K562 treated with DMSO at 1 percent for 24 hours (cell line): Measurements from ENCODE around the gene RGS7. TPM values are rescaled to one million over a fixed set of nuclear protein-coding genes. Genes with fewer than 3 reads are reported as not detected.

Source experiments
- total RNA-seq: library from RNA; unstranded; fragments of 300-600 nt; gene quantifications from 2 replicates; pipeline ENCODE4 v1.2.3, GENCODE V29; 2022; ENCODE audit warnings: low read depth; ENCODE audit not compliant: insufficient read depth

Gene RGS7
- not detected in 2 replicates for total RNA-seq

DNA sequence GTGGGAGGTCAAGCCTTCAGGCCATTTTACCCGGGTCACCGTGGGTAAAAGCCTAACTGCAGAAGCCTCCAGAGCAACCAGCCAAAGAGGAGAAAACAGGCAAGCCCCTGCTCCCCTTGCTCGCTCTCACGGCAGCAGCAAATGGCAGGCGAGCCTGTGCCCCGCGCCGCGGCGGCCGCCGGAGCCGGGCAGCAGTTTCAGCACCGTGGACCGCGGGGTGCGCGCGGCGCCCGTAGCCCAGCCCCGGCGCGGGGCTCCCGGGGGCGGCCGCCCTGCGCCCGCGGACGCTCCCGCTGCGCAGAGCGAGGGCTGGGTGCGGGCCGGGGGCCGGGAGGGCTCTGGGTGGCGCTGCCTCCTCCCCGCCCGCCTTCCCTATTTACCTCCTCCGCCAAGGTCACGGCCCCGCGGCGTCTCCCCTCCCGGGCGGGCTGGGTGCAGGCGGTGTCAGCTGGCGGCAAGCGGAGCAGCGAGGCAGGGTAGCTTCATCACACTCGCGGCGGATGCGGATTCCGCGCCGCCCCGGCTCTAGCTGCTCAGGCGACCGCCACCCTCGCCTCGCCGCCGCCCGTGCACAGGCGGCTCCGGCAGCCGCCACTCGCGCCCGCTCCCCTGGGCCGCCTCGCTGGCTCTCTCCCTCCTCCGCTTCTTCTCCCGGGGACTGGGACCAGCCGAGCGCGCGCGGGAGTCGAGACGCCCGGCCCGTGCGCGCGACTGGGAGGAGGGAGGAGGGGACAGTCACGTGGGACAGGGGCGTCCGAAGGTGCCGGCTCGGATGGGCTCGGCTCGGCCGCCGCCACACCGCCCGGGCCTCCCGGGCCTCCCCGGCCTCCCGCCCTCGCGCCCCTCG is at the start of gene RGS7:
TSS of gene RGS7 (minus strand) at position 687 of the 847 bp plus-strand sequence.

Other genes with a start within 250 kb of the RGS7 start
- 123 and 140 TPM in 2 replicates for gene FH, start 162.6 kb upstream of the RGS7 start, total RNA-seq
- gene KMO, start 175.2 kb upstream of the RGS7 start, total RNA-seq = 0.09 TPM in 1 of 2 replicates, not detected in the other